ENCODE results near the gene TCTN2.

- TF ChIP-seq CTCF (conservative IDR thresholded peaks at IDR 0.05 in 1 of 2, IDR thresholded peaks at IDR 0.05 in 1 of 2; ENCODE audit: extremely low read depth in 1 of 2, insufficient read depth in 1 of 2, low read depth in 1 of 2, low read length in 2 of 2) (no peak), EZH2 (IDR thresholded peaks at IDR 0.05; ENCODE audit: borderline replicate concordance, low read length) (no peak)
Observed at GRCh38 chr12:123734268-123734667, 63.4 kb downstream of the TCTN2 start.

Data from mammary epithelial cell (primary cell).